Measurements from ENCODE around the gene MSRB2. TPM values are rescaled to one million over a fixed set of nuclear protein-coding genes. Genes with fewer than 3 reads are reported as not detected.

MSRB2 gene
- polyA plus RNA-seq, 1 donor from 2014 or later, result 15.3 TPM

GRCh38 chr10:23150091-23150490, 54.7 kb downstream of the MSRB2 start:
- H3K4me3 ChIP-seq (ENCODE audit: low read length), result no peak overlapping the region
- TF ChIP-seq REST (IDR thresholded peaks at IDR 0.05; ENCODE audit: borderline replicate concordance), result no peak
- TF ChIP-seq MXI1 (conservative IDR thresholded peaks at IDR 0.05; ENCODE audit: poor library complexity, severe bottlenecking), result no peak
- TF ChIP-seq, protein P1, sequence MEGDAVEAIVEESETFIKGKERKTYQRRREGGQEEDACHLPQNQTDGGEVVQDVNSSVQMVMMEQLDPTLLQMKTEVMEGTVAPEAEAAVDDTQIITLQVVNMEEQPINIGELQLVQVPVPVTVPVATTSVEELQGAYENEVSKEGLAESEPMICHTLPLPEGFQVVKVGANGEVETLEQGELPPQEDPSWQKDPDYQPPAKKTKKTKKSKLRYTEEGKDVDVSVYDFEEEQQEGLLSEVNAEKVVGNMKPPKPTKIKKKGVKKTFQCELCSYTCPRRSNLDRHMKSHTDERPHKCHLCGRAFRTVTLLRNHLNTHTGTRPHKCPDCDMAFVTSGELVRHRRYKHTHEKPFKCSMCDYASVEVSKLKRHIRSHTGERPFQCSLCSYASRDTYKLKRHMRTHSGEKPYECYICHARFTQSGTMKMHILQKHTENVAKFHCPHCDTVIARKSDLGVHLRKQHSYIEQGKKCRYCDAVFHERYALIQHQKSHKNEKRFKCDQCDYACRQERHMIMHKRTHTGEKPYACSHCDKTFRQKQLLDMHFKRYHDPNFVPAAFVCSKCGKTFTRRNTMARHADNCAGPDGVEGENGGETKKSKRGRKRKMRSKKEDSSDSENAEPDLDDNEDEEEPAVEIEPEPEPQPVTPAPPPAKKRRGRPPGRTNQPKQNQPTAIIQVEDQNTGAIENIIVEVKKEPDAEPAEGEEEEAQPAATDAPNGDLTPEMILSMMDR (IDR thresholded peaks at IDR 0.05; ENCODE audit: poor library complexity, severe bottlenecking), result no peak
- TF ChIP-seq RAD21 (conservative IDR thresholded peaks at IDR 0.05), result no peak
- TF ChIP-seq EP300 (conservative IDR thresholded peaks at IDR 0.05; ENCODE audit: poor library complexity, severe bottlenecking), result no peak
- no peak for TF ChIP-seq POLR2AphosphoS5 (IDR thresholded peaks at IDR 0.05)
- TF ChIP-seq TAF1 (IDR thresholded peaks at IDR 0.05; ENCODE audit: low read depth), result no peak
- no peak for TF ChIP-seq EZH2 (IDR thresholded peaks at IDR 0.05; ENCODE audit: borderline replicate concordance, insufficient read depth, low read length, poor library complexity, severe bottlenecking)
- no peak for TF ChIP-seq SMC3 (conservative IDR thresholded peaks at IDR 0.05; ENCODE audit: poor library complexity)
- no peak overlapping the region for H2AFZ ChIP-seq (ENCODE audit: low read depth, low read length)
- no peaks in the 10 kb centered on the region for H3K9me2 ChIP-seq (ENCODE audit: insufficient read depth, low read length)
- no peak overlapping the region for H3K9ac ChIP-seq (ENCODE audit: low read length)
- H3K27me3 ChIP-seq (ENCODE audit: insufficient read depth, low read depth, low read length), result no peaks in the 10 kb centered on the region
- H3F3A ChIP-seq (ENCODE audit: insufficient read depth, low read length, poor library complexity, severe bottlenecking), result no peaks in the 10 kb centered on the region
- H3K27ac ChIP-seq (ENCODE audit: low read length), result no peak overlapping the region
- no peak overlapping the region for H3K4me2 ChIP-seq (ENCODE audit: low read length)
- no peaks in the 10 kb centered on the region for H3K79me2 ChIP-seq (replicated peaks; ENCODE audit: insufficient read depth, low read length)
- H4K20me1 ChIP-seq (ENCODE audit: insufficient read depth), result no peaks in the 10 kb centered on the region
- H3K9me3 ChIP-seq (ENCODE audit: low read length), result no peaks in the 10 kb centered on the region
- no peaks in the 10 kb centered on the region for H3K36me3 ChIP-seq (ENCODE audit: insufficient read depth, low read length)

DNA sequence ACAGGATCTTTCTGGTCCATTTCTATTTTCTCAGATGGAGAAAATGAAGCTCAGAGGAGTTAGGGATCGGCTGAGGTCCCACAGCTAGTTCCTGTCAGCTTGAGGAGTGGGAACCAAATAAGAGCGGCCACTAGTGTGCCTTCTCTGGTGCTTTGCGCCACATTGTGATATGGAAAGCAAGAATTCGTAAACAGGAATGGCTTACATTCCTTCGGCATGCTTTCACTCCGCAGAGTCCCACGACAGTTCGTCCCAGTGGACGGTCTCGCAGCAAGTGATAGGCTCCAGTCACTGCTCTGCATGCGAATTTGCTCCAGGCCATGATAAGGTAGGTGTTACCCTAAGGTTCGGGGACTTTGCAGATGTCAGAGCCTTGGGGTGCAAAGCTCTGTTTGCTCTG, 55.2 kb downstream of the MSRB2 start:
- Histone ChIP-seq H3F3A (ENCODE audit: insufficient read depth, low read length, poor library complexity, severe bottlenecking) (no peaks in the 10 kb centered on the region), H3K4me2 (ENCODE audit: low read length) (no peak overlapping the region), H3K9ac (ENCODE audit: low read length) (no peak overlapping the region), H3K4me3 (ENCODE audit: low read length) (no peak overlapping the region), H3K9me2 (ENCODE audit: insufficient read depth, low read length) (no peaks in the 10 kb centered on the region), H3K79me2 (replicated peaks; ENCODE audit: insufficient read depth, low read length) (no peaks in the 10 kb centered on the region), H3K36me3 (ENCODE audit: insufficient read depth, low read length) (no peaks in the 10 kb centered on the region), H4K20me1 (ENCODE audit: insufficient read depth) (no peaks in the 10 kb centered on the region), H3K27ac (ENCODE audit: low read length) (no peak overlapping the region), H2AFZ (ENCODE audit: low read depth, low read length) (no peak overlapping the region), H3K9me3 (ENCODE audit: low read length) (no peaks in the 10 kb centered on the region), H3K27me3 (ENCODE audit: insufficient read depth, low read depth, low read length) (no peaks in the 10 kb centered on the region)
- TF ChIP-seq EZH2 (IDR thresholded peaks at IDR 0.05; ENCODE audit: borderline replicate concordance, insufficient read depth, low read length, poor library complexity, severe bottlenecking) (no peak), MXI1 (conservative IDR thresholded peaks at IDR 0.05; ENCODE audit: poor library complexity, severe bottlenecking) (no peak), EP300 (conservative IDR thresholded peaks at IDR 0.05; ENCODE audit: poor library complexity, severe bottlenecking) (no peak), REST (IDR thresholded peaks at IDR 0.05; ENCODE audit: borderline replicate concordance) (no peak), POLR2AphosphoS5 (IDR thresholded peaks at IDR 0.05) (no peak), RAD21 (conservative IDR thresholded peaks at IDR 0.05) (no peak), TAF1 (IDR thresholded peaks at IDR 0.05; ENCODE audit: low read depth) (no peak), SMC3 (conservative IDR thresholded peaks at IDR 0.05; ENCODE audit: poor library complexity) (no peak)
- TF ChIP-seq, protein P1 (IDR thresholded peaks at IDR 0.05; ENCODE audit: poor library complexity, severe bottlenecking), result no peak

Measured in neural cell (in vitro differentiated cells).